EH (cell line): ENCODE data around the gene SLC8B1.

ENCODE experiments used
- DNase-seq: peaks from one replicate; pipeline ENCODE4 v3.0.0-alpha.2; 2015; ENCODE audit warnings: low read depth

SLC8B1 gene

GRCh38 chr12:113318900-113319628, 15.8 kb downstream of the SLC8B1 start:
- DNase-seq, result no peak

DNA sequence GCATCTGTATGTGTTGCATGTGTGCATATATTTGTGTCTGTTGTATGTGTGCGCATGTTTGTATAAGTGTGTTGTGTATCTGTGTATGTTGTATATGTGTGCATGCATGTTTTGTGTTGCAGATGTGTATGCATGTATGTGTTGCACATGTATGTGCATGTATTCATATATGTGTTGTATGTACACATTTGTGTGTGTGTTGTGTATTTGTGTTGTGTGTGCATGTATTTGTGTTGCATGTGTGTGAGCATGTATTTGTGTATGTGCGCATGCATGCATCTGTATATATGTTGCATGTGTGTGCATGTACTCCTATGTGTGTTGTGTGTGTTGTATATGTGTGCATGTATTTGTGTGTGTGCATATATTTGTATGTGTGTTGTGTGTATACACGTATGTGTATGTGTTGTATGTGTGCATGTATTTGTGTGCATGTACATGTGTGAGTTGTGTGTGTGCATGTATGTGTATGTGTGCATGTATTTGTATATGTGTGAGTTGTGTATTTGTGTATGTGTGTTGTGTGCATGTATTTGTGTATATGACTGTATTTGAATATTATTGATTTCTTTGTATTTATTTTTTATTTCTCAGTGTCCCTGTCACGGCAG, 16.8 kb downstream of the SLC8B1 start:
- no peak for DNase-seq

- DNase-seq, result no peak
Measured at GRCh38 chr12:113317122-113317521, 17.8 kb downstream of the SLC8B1 start.

- DNase-seq, result no peak
Measured at GRCh38 chr12:113316155-113316554, 18.8 kb downstream of the SLC8B1 start.

DNA sequence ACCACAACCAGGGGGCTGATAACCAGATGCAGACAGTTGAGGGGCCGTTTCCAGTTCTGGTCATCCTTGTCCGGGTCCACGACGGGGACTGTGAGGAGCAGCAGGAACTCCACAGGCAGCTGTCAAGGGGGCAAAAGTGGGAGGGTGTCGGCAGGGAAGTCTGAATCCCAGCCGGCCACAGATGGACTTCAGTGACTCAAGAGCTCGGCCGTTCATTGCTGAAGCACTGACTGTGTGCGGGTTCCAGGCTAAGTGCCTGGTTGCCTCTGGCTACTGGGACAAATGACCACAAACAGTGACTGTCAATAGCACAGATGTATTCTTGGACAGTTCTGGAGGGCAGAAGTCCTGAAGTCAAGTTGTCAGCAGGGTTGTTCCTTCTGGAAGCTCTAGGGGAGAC, 19.6 kb downstream of the SLC8B1 start:
- DNase-seq, result no peak

- DNase-seq, result no peak
Measured at GRCh38 chr12:113314121-113314529, 20.8 kb downstream of the SLC8B1 start.

DNA sequence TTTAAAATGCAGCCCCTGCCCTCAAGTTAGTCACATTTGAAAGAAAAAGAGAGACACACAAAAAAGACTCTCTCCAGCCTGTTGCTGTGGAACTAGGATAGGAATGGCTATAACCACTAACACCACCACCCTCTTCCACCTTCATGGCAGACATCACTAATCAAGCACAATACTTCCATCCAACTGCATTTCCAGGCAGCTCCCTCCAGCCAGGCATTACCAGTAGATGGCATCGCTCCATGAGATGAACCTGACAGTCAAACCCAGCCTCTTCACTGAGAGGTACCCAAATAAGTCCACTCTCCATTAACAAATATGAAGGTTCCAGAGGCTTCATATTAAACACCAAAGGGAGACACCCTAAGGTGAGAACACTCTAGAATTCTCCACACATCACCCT, 24.4 kb downstream of the SLC8B1 start:
- DNase-seq, result no peak

- peak; percentile 12 for DNase-seq
Measured at GRCh38 chr12:113306382-113306781, 28.5 kb downstream of the SLC8B1 start.

DNA sequence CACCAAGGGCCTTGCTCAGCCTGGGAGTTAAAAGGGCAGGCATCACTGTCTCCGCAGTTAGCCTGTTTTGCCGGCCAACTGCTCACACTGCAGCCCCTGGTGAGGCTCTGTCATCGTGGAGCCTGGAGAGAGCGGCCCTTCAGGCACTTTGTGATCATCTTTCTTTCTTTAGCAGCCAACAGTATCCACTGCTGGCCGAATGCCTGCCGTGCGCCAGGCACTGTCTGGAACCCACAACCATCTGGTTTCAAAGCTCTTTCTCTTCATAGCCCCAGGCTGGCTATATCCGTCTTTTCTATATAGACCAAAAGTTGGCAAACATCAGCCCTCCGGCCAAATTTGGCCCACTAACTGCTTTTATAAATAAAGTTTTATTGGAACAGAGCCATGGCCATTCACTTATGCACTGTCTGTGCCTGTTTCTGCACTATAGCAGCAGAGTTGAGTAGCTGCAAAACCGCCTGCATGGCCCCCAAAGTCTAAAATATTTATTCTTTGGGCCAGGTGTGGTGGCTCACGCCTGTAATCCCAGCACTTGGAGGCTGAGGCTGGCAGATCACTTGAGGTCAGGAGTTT, 29.5 kb downstream of the SLC8B1 start:
- DNase-seq, result no peak

DNA sequence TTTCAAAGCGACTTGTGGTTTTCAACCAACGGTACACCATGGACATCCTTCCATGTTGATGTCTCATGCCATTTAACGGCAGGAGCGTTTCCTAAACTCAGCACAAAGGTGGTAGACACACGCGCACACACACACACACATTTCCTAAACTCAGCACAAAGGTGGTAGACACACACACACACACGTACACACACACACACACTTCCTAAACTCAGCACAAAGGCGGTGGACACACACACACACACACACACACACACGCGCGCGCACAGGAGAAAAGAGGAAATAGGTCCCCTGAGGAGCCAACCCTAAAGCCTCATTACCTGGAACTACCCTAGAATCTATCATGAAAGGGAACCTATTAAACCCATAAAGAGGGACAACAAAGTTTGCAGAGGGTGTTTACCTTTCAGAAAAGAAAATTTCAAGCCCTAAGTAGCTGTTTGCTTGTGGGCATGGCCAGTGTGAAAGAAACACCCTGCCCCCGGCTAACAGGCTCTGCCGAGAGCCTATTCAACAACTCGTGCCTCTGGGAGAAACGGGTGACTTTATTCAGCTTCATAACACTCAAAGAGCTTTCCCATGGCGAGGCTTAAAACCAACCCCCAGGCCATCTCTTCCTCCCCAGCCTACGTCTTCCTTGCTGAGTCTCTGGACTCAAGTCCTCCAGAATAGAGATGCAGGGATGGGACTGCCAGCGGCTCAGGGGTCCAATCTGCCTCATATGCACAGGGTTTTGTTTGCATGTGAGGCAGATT, 31.8 kb downstream of the SLC8B1 start:
- DNase-seq, result no peak

DNA sequence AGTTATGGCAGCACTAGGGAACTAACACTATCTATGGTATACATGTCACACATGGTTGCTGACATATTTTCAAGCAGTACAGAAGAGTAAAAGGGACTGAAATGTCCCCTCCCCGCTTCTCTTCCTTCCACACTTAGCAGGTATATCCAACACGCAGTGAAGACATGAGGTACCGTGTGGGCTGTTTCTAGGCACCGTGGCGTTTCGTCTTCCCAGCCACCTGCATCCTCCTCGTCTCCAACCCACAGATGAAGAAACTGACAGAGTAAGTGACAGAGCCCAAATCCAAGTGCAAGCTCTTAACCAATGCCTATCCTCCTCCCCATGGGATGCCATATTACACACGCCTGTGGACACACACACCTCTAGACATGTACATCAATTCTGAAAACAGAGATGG, 32.4 kb downstream of the SLC8B1 start:
- no peak for DNase-seq

DNA sequence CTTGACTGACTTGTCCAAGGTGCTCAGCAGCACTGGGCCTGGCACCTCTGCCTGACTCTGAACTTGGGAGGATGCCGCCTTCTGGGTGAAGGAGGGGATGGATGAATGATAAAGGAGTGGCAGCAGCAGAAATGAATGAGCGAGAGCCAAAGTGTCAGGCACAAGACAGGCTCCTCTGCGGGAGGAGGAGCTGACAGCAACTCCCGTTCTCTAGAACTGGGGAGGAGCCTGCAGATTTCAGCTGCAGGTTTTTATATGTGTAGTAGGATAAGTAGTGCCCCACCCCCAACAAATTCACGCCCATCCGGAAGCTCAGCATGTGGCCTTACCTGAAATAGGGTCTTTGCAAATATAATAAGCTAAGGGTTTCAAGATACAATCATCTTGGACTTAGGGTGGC, 33.1 kb downstream of the SLC8B1 start:
- no peak for DNase-seq

DNA sequence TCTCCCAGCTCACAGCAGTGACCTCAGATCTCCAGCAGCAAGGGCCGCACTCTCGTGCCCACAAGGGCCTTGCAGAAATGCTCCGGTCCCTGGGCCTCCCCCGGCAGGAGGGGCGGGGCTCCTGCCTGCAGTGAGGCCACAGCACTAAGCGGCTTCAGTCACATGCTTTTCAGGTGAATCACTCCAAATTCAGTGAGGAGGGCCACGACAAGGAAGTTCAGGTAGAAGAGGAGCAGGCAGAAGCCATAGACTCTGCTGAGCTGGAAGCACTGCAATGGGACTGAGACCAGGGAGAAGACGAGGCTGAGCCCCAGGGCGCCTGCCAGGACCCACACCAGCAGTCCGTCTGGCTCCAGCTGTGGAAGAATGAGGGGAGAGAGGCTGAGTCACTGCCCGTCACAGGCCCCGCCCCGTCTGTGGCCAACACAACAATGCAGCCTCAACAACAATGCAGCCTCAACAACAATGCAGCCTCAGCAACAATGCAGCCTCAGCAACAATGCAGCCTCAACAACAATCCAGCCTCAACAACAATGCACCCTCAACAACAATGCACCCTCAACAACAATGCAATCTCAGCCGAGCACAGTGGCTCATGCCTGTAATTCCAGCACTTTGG, 35.2 kb downstream of the SLC8B1 start:
- peak; percentile 87 for DNase-seq

GRCh38 chr12:113298861-113299545, 35.9 kb downstream of the SLC8B1 start:
- DNase-seq, result peak; percentile 7

DNA sequence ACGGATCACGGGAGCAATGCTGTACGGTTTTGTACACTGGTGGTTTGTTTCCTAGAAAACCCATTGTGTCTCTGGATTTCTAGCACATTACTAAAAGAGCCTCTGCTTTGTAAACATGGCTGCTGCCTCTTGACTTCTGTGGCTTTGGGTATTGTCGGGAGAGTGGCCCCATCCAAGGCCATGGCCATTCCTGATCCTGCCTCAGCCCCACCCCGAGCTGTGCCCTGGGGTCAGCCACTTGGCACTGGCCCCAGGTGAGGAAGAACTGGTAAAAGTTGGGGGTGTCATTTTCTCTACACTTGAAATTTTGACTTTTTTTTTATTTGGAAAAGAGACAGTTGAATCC, 36.5 kb downstream of the SLC8B1 start:
- DNase-seq, result no peak

- no peak for DNase-seq
Measured at GRCh38 chr12:113297621-113298471, 37.1 kb downstream of the SLC8B1 start.

DNA sequence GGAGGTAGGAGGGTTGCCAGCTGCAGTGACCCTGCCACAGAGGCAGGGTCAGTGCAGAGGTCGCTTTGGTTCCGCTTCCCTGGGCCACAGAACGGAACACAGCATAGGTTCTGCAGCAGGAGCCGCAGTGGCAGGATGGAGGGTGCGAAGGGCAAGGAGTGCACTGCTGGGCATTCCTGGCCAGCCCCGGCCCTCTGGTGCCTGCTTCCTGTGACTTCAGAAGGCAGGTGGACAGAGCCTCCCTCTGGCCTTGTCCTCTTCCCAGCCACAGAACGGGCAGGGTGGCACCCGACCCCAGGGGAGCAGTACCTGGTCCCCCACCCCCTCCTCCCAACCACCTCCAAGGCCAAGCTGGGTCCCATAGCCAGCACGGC, 37.7 kb downstream of the SLC8B1 start:
- no peak for DNase-seq

GRCh38 chr12:113296557-113297213, 38.2 kb downstream of the SLC8B1 start:
- no peak for DNase-seq

DNA sequence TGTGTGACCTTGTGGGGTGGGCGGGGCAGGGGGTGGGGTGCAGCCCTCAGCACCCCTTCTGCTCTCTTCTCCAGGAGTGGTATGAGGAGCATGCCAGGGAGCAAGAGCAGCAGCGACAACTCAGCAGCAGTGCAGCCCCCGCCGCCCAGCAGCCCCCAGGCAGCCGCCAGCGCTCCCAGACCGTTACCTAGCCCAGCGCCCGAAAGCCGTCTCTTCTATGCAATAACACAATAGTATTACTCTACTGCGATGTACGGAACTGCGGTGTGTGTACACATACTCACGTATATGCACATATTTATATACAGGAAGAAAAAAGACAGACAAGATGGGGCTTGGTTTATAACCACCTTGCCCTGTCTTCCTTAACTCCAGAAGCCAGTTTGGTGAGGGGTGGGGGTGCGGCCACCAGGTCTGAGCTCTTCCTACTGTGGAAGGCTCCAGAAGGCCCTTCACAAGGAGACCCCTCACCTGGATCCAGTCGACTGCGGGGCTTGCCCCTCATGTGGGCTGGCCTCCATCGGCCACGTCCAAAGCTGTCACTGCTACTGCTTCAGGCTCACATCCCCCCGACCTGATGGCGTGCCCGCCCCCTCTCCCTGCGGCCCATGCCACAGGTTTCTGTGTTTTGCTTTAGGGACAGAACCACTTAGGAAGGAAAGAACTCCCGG, 38.9 kb downstream of the SLC8B1 start:
- DNase-seq, result no peak

- DNase-seq, result no peak
Measured at GRCh38 chr12:113293100-113293499, 41.8 kb downstream of the SLC8B1 start.
